ENCODE data around the gene VAMP7. TPM values are rescaled to one million over a fixed set of nuclear protein-coding genes. Genes with fewer than 3 reads are reported as not detected.

Gene VAMP7
- total and polyA plus RNA-seq, 2 of the 8 experiments (the other 6 are each of a cell fraction or from before 2014, with no cell fraction given) = 14.2 to 22.1 TPM

GRCh38 chrX:155899366-155899765 lies 18.2 kb downstream of the VAMP7 start:
- H3K23ac ChIP-seq (ENCODE audit: insufficient read length) = no peak overlapping the region
- H4K91ac ChIP-seq (replicated peaks; ENCODE audit: insufficient read length, low read length) = no peak overlapping the region
- H3K18ac ChIP-seq (ENCODE audit: extremely low read depth, low read length) = no peak overlapping the region
- no peak overlapping the region for H2AFZ ChIP-seq (ENCODE audit: low read length)
- no peak overlapping the region for H3K4me2 ChIP-seq (ENCODE audit: insufficient read depth in 1 of 2, low read depth in 2 of 2, low read length in 2 of 2)
- 86% methylated on average over 3 of the region's 3 CpGs; no CpG with 5 or more reads in 1 of the 2 experiments for WGBS, 2 experiments (ENCODE audit: extremely low coverage in 1 of 2, insufficient coverage in 1 of 2, insufficient read length in 1 of 2, insufficient replicate concordance in 2 of 2, low coverage in 1 of 2, low lambda C conversion rate in 2 of 2, missing lambda C conversion rate in 1 of 2)
- H3K4me1 ChIP-seq (replicated peaks in 1 of 4; ENCODE audit: control insufficient read depth in 3 of 4, insufficient read depth in 4 of 4, low read length in 3 of 4) = no peaks in the 10 kb centered on the region
- no peak overlapping the region for H3K27ac ChIP-seq (ENCODE audit: low read depth, low read length)
- no peak overlapping the region for H2AK5ac ChIP-seq (ENCODE audit: low read depth, low read length)
- H4K8ac ChIP-seq (ENCODE audit: extremely low read depth, insufficient read depth, low read length) = no peak overlapping the region
- CTCF ChIA-PET (ENCODE audit: partially characterized antibody) = no interaction called here
- FAIRE-seq (no peak), DNase-seq (ENCODE audit: low read depth in 1 of 2, low spot score in 2 of 2) (no peak)
- H3K9me3 ChIP-seq (ENCODE audit: insufficient read depth in 2 of 2, low read depth in 1 of 2, low read length in 1 of 2) = peaks cover 12 to 22% of the 10 kb centered on the region in 2 experiments; a peak in 3 of 4 replicates
- H3K27me3 ChIP-seq (replicated peaks in 1 of 4; ENCODE audit: control insufficient read depth in 3 of 4, extremely low read depth in 1 of 4, insufficient read depth in 3 of 4, low read length in 3 of 4) = no peaks in the 10 kb centered on the region
- H4K20me1 ChIP-seq (replicated peaks in 1 of 2; ENCODE audit: control insufficient read depth in 1 of 2, insufficient read depth in 2 of 2, low read length in 2 of 2) = no peaks in the 10 kb centered on the region
- peaks cover 0 to 10% (median 4%) of the 10 kb centered on the region in 4 experiments; a peak in 4 of 8 replicates for H3K36me3 ChIP-seq (ENCODE audit: control insufficient read depth in 2 of 4, insufficient read depth in 4 of 4, low read length in 3 of 4)
- no peak overlapping the region for H3K4ac ChIP-seq (replicated peaks; ENCODE audit: insufficient read length, low read depth, low read length)
- no peak overlapping the region for H4K5ac ChIP-seq (ENCODE audit: insufficient read length, low read depth, low read length)
- H3K79me2 ChIP-seq (ENCODE audit: control insufficient read depth in 1 of 2, insufficient read depth in 2 of 2, low read length in 2 of 2) = no peaks in the 10 kb centered on the region
- no peak overlapping the region for H3K4me3 ChIP-seq (ENCODE audit: extremely low read depth in 1 of 4, insufficient read depth in 2 of 4, low read depth in 3 of 4, low read length in 4 of 4)
- H3K23me2 ChIP-seq (ENCODE audit: low read depth, low read length) = no peaks in the 10 kb centered on the region
- no peak overlapping the region for H2BK15ac ChIP-seq (ENCODE audit: low read length)
- no peak overlapping the region for H2BK120ac ChIP-seq (replicated peaks; ENCODE audit: low read depth, low read length)
- H3K79me1 ChIP-seq (ENCODE audit: low read depth, low read length) = no peaks in the 10 kb centered on the region
- H2BK5ac ChIP-seq (ENCODE audit: low read depth, low read length) = no peak overlapping the region
- H2BK20ac ChIP-seq (ENCODE audit: low read length) = no peak overlapping the region
- H3K56ac ChIP-seq (replicated peaks; ENCODE audit: insufficient read length, low read depth, low read length) = no peak overlapping the region
- H2BK12ac ChIP-seq (ENCODE audit: low read depth, low read length) = no peak overlapping the region
- H3K14ac ChIP-seq (ENCODE audit: insufficient read length) = no peak overlapping the region
- POLR2A ChIA-PET (ENCODE audit: partially characterized antibody) = no interaction called here
- no peak overlapping the region for H3K9ac ChIP-seq (replicated peaks in 1 of 4; ENCODE audit: extremely low read depth in 1 of 4, low read depth in 3 of 4, low read length in 3 of 4)
- TF ChIP-seq CBX5 (IDR thresholded peaks at IDR 0.05; ENCODE audit: low read depth, low read length) (no peak), CREB1 (IDR thresholded peaks at IDR 0.05) (no peak), EZH2 (IDR thresholded peaks at IDR 0.05; ENCODE audit: low read depth, low read length, severe bottlenecking) (no peak)
